ENCODE results near the gene SPAG16.
"Not testable (repeated sequence)": the region's sequence is repeated elsewhere in the genome, so short reads cannot be mapped to it uniquely, and the experiment has no call there.

The SPAG16 gene

GRCh38 chr2:213288913-213289700, 4.8 kb downstream of the SPAG16 start:
- H3K27ac Mint-ChIP-seq: no peak overlapping the region
- H3K36me3 Mint-ChIP-seq: peaks cover 11% of the 10 kb centered on the region
- no peak overlapping the region for H3K4me3 Mint-ChIP-seq
- H3K9me3 Mint-ChIP-seq (ENCODE audit: low read depth): no peaks in the 10 kb centered on the region
- H3K27me3 Mint-ChIP-seq: no peaks in the 10 kb centered on the region
- H3K4me1 Mint-ChIP-seq (ENCODE audit: low read depth): peaks cover 29% of the 10 kb centered on the region

GRCh38 chr2:213290501-213290900, 6.2 kb downstream of the SPAG16 start:
- H3K9me3 Mint-ChIP-seq (ENCODE audit: low read depth): no peaks in the 10 kb centered on the region
- no peaks in the 10 kb centered on the region for H3K27me3 Mint-ChIP-seq
- peaks cover 19% of the 10 kb centered on the region for H3K4me1 Mint-ChIP-seq (ENCODE audit: low read depth)
- H3K4me3 Mint-ChIP-seq: no peak overlapping the region
- no peak overlapping the region for H3K27ac Mint-ChIP-seq
- peaks cover 11% of the 10 kb centered on the region for H3K36me3 Mint-ChIP-seq

GRCh38 chr2:213296270-213296669, 12.0 kb downstream of the SPAG16 start:
- H3K9me3 Mint-ChIP-seq (ENCODE audit: low read depth): no peaks in the 10 kb centered on the region
- H3K27me3 Mint-ChIP-seq: no peaks in the 10 kb centered on the region
- H3K4me1 Mint-ChIP-seq (ENCODE audit: low read depth): no peaks in the 10 kb centered on the region
- H3K4me3 Mint-ChIP-seq: no peak overlapping the region
- peaks cover 31% of the 10 kb centered on the region for H3K36me3 Mint-ChIP-seq
- no peak overlapping the region for H3K27ac Mint-ChIP-seq

GRCh38 chr2:213306316-213306942, 22.2 kb downstream of the SPAG16 start:
- Mint-ChIP-seq H3K27ac (no peak overlapping the region), H3K9me3 (ENCODE audit: low read depth) (peaks cover 26% of the 10 kb centered on the region)

GRCh38 chr2:213315168-213315876, 31.1 kb downstream of the SPAG16 start:
- Mint-ChIP-seq H3K36me3 (peaks cover 27% of the 10 kb centered on the region), H3K27ac (no peak overlapping the region), H3K4me1 (ENCODE audit: low read depth) (no peaks in the 10 kb centered on the region), H3K27me3 (no peaks in the 10 kb centered on the region), H3K4me3 (no peak overlapping the region), H3K9me3 (ENCODE audit: low read depth) (no peaks in the 10 kb centered on the region)

More at GRCh38 chr2:213306316-213306942, 22.2 kb downstream of the SPAG16 start:
- Mint-ChIP-seq H3K36me3 (peaks cover 49% of the 10 kb centered on the region), H3K4me3 (no peak overlapping the region), H3K27me3 (no peaks in the 10 kb centered on the region), H3K4me1 (ENCODE audit: low read depth) (no peaks in the 10 kb centered on the region)

- Mint-ChIP-seq H3K27ac (no peak overlapping the region), H3K36me3 (peaks cover 32% of the 10 kb centered on the region), H3K4me3 (no peak overlapping the region), H3K27me3 (no peaks in the 10 kb centered on the region), H3K9me3 (ENCODE audit: low read depth) (no peaks in the 10 kb centered on the region), H3K4me1 (ENCODE audit: low read depth) (no peaks in the 10 kb centered on the region)
Observed at GRCh38 chr2:213316001-213316735, 31.9 kb downstream of the SPAG16 start.

- no peak overlapping the region for H3K27ac Mint-ChIP-seq
- no peak overlapping the region for H3K4me3 Mint-ChIP-seq
- peaks cover 38% of the 10 kb centered on the region for H3K36me3 Mint-ChIP-seq
- H3K4me1 Mint-ChIP-seq (ENCODE audit: low read depth): no peaks in the 10 kb centered on the region
- H3K27me3 Mint-ChIP-seq: no peaks in the 10 kb centered on the region
- no peaks in the 10 kb centered on the region for H3K9me3 Mint-ChIP-seq (ENCODE audit: low read depth)
Observed at GRCh38 chr2:213317929-213318328, 33.7 kb downstream of the SPAG16 start.

- no peak overlapping the region for H3K4me3 Mint-ChIP-seq
- no peaks in the 10 kb centered on the region for H3K27me3 Mint-ChIP-seq
- H3K36me3 Mint-ChIP-seq: peaks cover 50% of the 10 kb centered on the region
- H3K27ac Mint-ChIP-seq: no peak overlapping the region
- H3K9me3 Mint-ChIP-seq (ENCODE audit: low read depth): peaks cover 12% of the 10 kb centered on the region
- H3K4me1 Mint-ChIP-seq (ENCODE audit: low read depth): no peaks in the 10 kb centered on the region
Observed at GRCh38 chr2:213320604-213321003, 36.3 kb downstream of the SPAG16 start.

GRCh38 chr2:213336253-213336770, 52.0 kb downstream of the SPAG16 start:
- Mint-ChIP-seq H3K9me3 (ENCODE audit: low read depth) (peaks cover 35% of the 10 kb centered on the region), H3K4me3 (no peak overlapping the region), H3K4me1 (ENCODE audit: low read depth) (no peaks in the 10 kb centered on the region), H3K36me3 (peaks cover 13% of the 10 kb centered on the region), H3K27me3 (no peaks in the 10 kb centered on the region), H3K27ac (no peak overlapping the region)

- Mint-ChIP-seq H3K27me3 (no peaks in the 10 kb centered on the region), H3K36me3 (peaks cover 12% of the 10 kb centered on the region), H3K4me1 (ENCODE audit: low read depth) (no peaks in the 10 kb centered on the region), H3K4me3 (no peak overlapping the region), H3K27ac (no peak overlapping the region), H3K9me3 (ENCODE audit: low read depth) (no peaks in the 10 kb centered on the region)
Observed at GRCh38 chr2:213353419-213353818, 69.2 kb downstream of the SPAG16 start.

- no peak overlapping the region for H3K27ac Mint-ChIP-seq
- H3K4me1 Mint-ChIP-seq (ENCODE audit: low read depth): no peaks in the 10 kb centered on the region
- peaks cover 3% of the 10 kb centered on the region for H3K36me3 Mint-ChIP-seq
- no peak overlapping the region for H3K4me3 Mint-ChIP-seq
- H3K27me3 Mint-ChIP-seq: no peaks in the 10 kb centered on the region
- no peaks in the 10 kb centered on the region for H3K9me3 Mint-ChIP-seq (ENCODE audit: low read depth)
Observed at GRCh38 chr2:213376644-213377043, 92.4 kb downstream of the SPAG16 start.

- H3K36me3 Mint-ChIP-seq; H3K9me3 Mint-ChIP-seq (ENCODE audit: low read depth); H3K4me3 Mint-ChIP-seq; H3K27me3 Mint-ChIP-seq; H3K27ac Mint-ChIP-seq; H3K4me1 Mint-ChIP-seq (ENCODE audit: low read depth): not testable (repeated sequence)
Observed at GRCh38 chr2:213407027-213407426, 122.8 kb downstream of the SPAG16 start.

GRCh38 chr2:213408426-213409070, 124.3 kb downstream of the SPAG16 start:
- H3K4me3 Mint-ChIP-seq; H3K9me3 Mint-ChIP-seq (ENCODE audit: low read depth); H3K27ac Mint-ChIP-seq: not testable (repeated sequence)

GRCh38 chr2:213410687-213411086, 126.4 kb downstream of the SPAG16 start:
- H3K36me3 Mint-ChIP-seq; H3K27ac Mint-ChIP-seq; H3K4me3 Mint-ChIP-seq; H3K4me1 Mint-ChIP-seq (ENCODE audit: low read depth); H3K9me3 Mint-ChIP-seq (ENCODE audit: low read depth); H3K27me3 Mint-ChIP-seq: not testable (repeated sequence)

More at GRCh38 chr2:213408426-213409070, 124.3 kb downstream of the SPAG16 start:
- H3K36me3 Mint-ChIP-seq; H3K27me3 Mint-ChIP-seq; H3K4me1 Mint-ChIP-seq (ENCODE audit: low read depth): not testable (repeated sequence)

All from activated naive CD8-positive, alpha-beta T cell (primary cell).